Measurements from ENCODE around the gene RGS16. TPM values are rescaled to one million over a fixed set of nuclear protein-coding genes. Genes with fewer than 3 reads are reported as not detected.

Gene RGS16
- total RNA-seq, 1 experiment from 2014 or later = 0.40 TPM

DNA sequence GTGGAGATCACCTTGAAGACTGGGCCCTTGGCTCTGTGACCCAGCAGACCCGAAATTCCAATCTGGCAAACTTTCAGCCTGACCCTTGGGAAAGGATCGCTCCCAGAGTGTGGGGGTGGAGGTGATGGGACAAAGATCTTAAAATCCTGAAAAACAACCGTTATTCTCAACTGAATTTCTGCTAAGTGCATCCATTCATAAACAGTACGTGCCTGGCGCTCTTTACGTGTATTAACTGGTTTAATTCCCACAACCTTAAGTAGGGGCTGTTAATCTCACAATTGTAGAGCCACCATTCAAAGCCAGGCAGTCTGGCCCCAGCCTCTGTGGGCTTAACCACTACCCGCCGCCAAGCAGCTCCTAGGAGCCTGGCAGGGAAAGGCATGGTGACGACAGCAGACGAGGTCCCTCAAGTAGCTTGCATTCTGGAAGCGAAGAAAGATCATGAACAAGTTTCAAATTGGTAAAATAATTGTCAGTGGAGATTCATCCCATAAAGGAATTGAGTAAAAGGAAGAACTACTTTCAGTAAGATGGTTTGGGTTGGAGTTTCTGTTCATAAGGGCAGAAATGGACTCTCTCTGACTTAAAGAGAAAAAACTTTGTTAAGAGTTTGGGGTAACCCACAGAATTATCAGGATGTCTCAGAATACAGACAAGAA is 11.4 kb upstream of the RGS16 start:
- H3K4me3 ChIP-seq (ENCODE audit: low read length) = peak overlapping the region; percentile 61; the same call in 1 of the 2 replicates
- intact Hi-C loops (cut with micrococcal nuclease) = no loop called here
- H3F3A ChIP-seq (ENCODE audit: low read length, unreplicated experiment) = no peaks in the 10 kb centered on the region
- no peaks in the 10 kb centered on the region for H3K9me2 ChIP-seq (replicated peaks; ENCODE audit: low read length)
- ChIA-PET CTCF (no interaction called here), POLR2A (ENCODE audit: unreplicated experiment) (no interaction called here)
- peaks cover 30% of the 10 kb centered on the region for H3K27me3 ChIP-seq (ENCODE audit: low read length)
- no peaks in the 10 kb centered on the region for H3K36me3 ChIP-seq (ENCODE audit: low read depth, low read length)
- H3K9me3 ChIP-seq (ENCODE audit: low read length) = no peaks in the 10 kb centered on the region
- no TSS peak for BruUV-seq (replicated peaks)
- no peak overlapping the region for H3K27ac ChIP-seq (ENCODE audit: low read length)
- H3K79me2 ChIP-seq (ENCODE audit: low read length) = no peaks in the 10 kb centered on the region
- no peak for DNase-seq
- H3K4me2 ChIP-seq (ENCODE audit: low read length) = peak overlapping the region; percentile 87
- no peaks in the 10 kb centered on the region for H3K4me1 ChIP-seq (ENCODE audit: insufficient read depth, low read length)
- no peak for ATAC-seq
- TF ChIP-seq EZH2phosphoT487 (IDR thresholded peaks at IDR 0.05; ENCODE audit: borderline replicate concordance, low read length) = no peak
- TF ChIP-seq, protein P1, sequence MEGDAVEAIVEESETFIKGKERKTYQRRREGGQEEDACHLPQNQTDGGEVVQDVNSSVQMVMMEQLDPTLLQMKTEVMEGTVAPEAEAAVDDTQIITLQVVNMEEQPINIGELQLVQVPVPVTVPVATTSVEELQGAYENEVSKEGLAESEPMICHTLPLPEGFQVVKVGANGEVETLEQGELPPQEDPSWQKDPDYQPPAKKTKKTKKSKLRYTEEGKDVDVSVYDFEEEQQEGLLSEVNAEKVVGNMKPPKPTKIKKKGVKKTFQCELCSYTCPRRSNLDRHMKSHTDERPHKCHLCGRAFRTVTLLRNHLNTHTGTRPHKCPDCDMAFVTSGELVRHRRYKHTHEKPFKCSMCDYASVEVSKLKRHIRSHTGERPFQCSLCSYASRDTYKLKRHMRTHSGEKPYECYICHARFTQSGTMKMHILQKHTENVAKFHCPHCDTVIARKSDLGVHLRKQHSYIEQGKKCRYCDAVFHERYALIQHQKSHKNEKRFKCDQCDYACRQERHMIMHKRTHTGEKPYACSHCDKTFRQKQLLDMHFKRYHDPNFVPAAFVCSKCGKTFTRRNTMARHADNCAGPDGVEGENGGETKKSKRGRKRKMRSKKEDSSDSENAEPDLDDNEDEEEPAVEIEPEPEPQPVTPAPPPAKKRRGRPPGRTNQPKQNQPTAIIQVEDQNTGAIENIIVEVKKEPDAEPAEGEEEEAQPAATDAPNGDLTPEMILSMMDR (conservative IDR thresholded peaks at IDR 0.05; ENCODE audit: low read depth, low read length) = no peak
- TF ChIP-seq EZH2 (IDR thresholded peaks at IDR 0.05; ENCODE audit: low read length, unreplicated experiment) = no peak
- H3K9ac ChIP-seq (ENCODE audit: low read length) = no peak overlapping the region
- H4K20me1 ChIP-seq (ENCODE audit: low read length) = no peaks in the 10 kb centered on the region
- H2AFZ ChIP-seq (ENCODE audit: low read length) = peak overlapping the region; percentile 86; the same call in 1 of the 2 replicates

DNA sequence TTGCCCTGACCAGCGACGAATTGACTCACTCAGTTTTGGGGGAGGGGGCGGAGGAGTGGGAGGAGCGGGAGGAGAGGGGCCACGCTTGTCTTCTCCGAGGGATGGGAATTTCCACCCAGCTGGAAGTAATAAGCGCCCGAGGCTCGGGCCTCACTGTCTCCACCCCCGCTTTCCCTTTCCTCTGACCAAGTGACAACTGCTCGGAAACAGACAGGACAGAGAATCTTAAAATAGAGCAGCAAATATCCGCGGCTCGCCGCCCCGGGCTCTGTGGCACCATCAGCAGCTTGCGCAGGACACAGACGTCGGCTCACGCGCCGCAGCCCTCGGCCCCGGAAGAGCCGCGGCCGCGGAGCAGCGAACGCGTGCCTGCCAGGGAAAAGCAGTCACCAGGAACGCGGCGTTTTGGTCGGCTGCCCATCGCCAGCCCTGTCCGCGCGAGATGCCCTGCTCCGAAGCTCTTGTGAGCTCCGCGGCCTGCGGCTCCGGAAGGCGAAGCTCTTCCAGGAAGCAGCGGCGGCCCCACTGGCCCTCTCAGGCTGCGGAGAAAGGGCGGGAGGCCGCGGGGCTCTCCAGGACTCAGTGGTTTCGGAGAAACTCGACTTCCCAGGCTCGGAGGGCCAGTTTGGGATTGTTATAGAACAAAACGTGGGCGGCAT is 10.7 kb upstream of the RGS16 start:
- no peak overlapping the region for H3K27ac ChIP-seq (ENCODE audit: low read length)
- H3K36me3 ChIP-seq (ENCODE audit: low read depth, low read length) = no peaks in the 10 kb centered on the region
- DNase-seq (peak; percentile 40), ATAC-seq (peak; percentile 63)
- intact Hi-C loops (cut with micrococcal nuclease) = no loop called here
- TF ChIP-seq EZH2 (IDR thresholded peaks at IDR 0.05; ENCODE audit: low read length, unreplicated experiment) (no peak), EZH2phosphoT487 (IDR thresholded peaks at IDR 0.05; ENCODE audit: borderline replicate concordance, low read length) (no peak)
- TF ChIP-seq, protein P1 (conservative IDR thresholded peaks at IDR 0.05; ENCODE audit: low read depth, low read length) = no peak
- peak overlapping the region; percentile 86 for H2AFZ ChIP-seq (ENCODE audit: low read length)
- no peaks in the 10 kb centered on the region for H3K79me2 ChIP-seq (ENCODE audit: low read length)
- peak overlapping the region; percentile 61 for H3K4me3 ChIP-seq (ENCODE audit: low read length)
- POLR2A ChIA-PET (ENCODE audit: unreplicated experiment) = no interaction called here
- BruUV-seq (replicated peaks) = no TSS peak
- CTCF ChIA-PET = interaction anchor here (0.6 kb wide), 2 partner anchors 9 to 471 kb away, joined by 3 to 5 read pairs; no protein-coding TSS in a partner anchor
- peak overlapping the region; percentile 87 for H3K4me2 ChIP-seq (ENCODE audit: low read length)
- no peaks in the 10 kb centered on the region for H3K9me2 ChIP-seq (replicated peaks; ENCODE audit: low read length)
- no peak overlapping the region for H3K9ac ChIP-seq (ENCODE audit: low read length)
- H4K20me1 ChIP-seq (ENCODE audit: low read length) = no peaks in the 10 kb centered on the region
- H3K9me3 ChIP-seq (ENCODE audit: low read length) = no peaks in the 10 kb centered on the region
- H3K4me1 ChIP-seq (ENCODE audit: insufficient read depth, low read length) = no peaks in the 10 kb centered on the region
- H3F3A ChIP-seq (ENCODE audit: low read length, unreplicated experiment) = no peaks in the 10 kb centered on the region
- peaks cover 28% of the 10 kb centered on the region for H3K27me3 ChIP-seq (ENCODE audit: low read length)

DNA sequence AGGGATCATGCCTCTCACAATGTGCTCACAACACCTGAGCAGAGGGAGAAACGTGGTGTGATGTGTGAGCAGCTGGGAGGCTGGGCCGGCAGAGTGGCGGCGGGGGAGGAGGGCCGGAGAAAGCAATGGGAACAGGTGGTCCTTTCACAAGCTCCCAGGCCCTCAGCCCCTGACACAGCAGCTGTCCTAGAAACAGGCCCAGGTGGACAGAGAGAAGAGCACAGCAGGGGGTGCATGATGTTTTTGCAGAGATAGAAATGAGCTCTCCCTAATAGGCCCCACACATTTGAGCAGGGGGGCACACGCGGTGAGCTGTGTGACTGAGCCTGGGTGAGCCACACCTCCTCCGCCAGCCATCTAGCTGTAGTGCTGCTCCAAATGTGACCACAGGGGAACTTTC is 7.6 kb upstream of the RGS16 start:
- no peak for ATAC-seq
- ChIA-PET POLR2A (ENCODE audit: unreplicated experiment) (no interaction called here), CTCF (no interaction called here)
- no peaks in the 10 kb centered on the region for H3K79me2 ChIP-seq (ENCODE audit: low read length)
- TF ChIP-seq, protein P1 (conservative IDR thresholded peaks at IDR 0.05; ENCODE audit: low read depth, low read length) = no peak
- TF ChIP-seq EZH2 (IDR thresholded peaks at IDR 0.05; ENCODE audit: low read length, unreplicated experiment) (no peak), EZH2phosphoT487 (IDR thresholded peaks at IDR 0.05; ENCODE audit: borderline replicate concordance, low read length) (no peak)
- H3F3A ChIP-seq (ENCODE audit: low read length, unreplicated experiment) = no peaks in the 10 kb centered on the region
- no peak overlapping the region for H3K4me2 ChIP-seq (ENCODE audit: low read length)
- H3K36me3 ChIP-seq (ENCODE audit: low read depth, low read length) = no peaks in the 10 kb centered on the region
- no TSS peak for BruUV-seq (replicated peaks)
- no peak overlapping the region for H3K4me3 ChIP-seq (ENCODE audit: low read length)
- no peaks in the 10 kb centered on the region for H3K9me2 ChIP-seq (replicated peaks; ENCODE audit: low read length)
- H2AFZ ChIP-seq (ENCODE audit: low read length) = no peak overlapping the region
- H3K9ac ChIP-seq (ENCODE audit: low read length) = no peak overlapping the region
- H4K20me1 ChIP-seq (ENCODE audit: low read length) = no peaks in the 10 kb centered on the region
- H3K27me3 ChIP-seq (ENCODE audit: low read length) = peaks cover 28% of the 10 kb centered on the region
- intact Hi-C loops (cut with micrococcal nuclease) = no loop called here
- no peaks in the 10 kb centered on the region for H3K4me1 ChIP-seq (ENCODE audit: insufficient read depth, low read length)
- H3K9me3 ChIP-seq (ENCODE audit: low read length) = no peaks in the 10 kb centered on the region
- DNase-seq = no peak
- H3K27ac ChIP-seq (ENCODE audit: low read length) = no peak overlapping the region

Measured in PC-3 (cell line).